Endometrium (tissue), 2 donors: ENCODE results near the gene SBF1.

ENCODE experiments used
- FAIRE-seq: peaks from 2 replicates; lab custom pipeline; 2012; peaks lifted over from hg19 to GRCh38; lab: Jason Lieb, UNC
- donor health status: control.
- donor health status: control.

SBF1 gene

DNA sequence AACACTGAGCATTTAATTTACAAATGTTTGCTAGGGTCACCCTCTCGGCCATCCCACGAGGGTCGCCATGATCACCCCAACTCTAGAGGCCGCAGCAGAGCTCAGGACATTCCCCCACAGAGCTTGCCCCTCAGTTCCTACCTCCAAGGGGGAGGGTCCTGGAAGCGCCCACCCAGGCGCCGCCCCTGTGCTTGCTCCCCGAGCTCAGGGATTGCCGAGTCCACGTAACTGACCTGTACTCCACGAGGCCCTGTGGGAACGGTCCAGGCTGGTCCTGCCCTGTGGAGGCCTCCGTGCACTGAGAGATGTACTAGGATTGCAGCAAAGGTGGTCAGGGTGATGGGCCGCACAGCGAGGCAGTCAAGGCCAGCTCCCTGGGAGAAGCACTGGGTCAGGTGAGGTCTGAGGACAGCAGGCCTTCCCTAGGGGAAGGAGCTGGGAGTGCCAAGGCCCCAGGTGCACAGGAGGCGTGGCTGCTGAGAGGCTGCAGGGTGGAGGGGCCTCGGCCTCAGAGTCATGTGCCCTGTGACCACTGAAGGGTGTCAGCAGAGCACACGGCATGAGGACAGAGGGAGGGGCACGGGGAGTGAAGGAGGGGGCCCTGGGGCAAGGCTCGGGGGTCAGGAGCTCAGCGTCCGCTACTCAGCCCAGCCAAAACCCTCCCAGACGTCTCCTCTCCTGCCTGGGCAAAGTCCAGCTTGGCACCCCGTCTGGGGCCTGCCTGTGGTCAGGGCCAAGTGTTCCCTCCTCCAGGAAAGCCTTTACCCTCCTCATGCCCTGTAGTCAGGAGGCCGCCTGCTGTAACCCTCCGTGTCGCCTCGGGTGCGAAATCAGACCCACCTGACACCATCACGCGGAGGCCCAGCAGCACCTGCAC is 9.4 kb upstream of the SBF1 start:
- FAIRE-seq, result no peak

DNA sequence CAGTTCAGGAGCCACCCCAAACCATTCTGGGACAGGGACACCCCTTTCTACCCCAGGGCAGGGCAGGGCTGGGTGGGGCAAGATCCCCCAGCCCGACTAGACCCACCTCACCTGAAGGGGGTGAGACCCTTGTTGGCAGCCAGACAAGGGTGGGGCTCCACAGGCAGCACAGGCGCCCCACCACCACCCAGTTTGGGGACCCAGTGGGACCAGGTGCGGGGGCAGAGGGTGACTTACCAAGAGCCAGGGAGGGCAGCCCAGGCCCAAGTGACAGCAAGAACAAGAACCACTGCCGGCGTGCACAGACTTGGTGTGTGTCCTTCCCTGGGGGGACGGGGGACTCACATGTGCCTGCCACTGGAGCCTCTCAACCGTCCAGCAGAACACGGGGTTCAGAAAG is 8.7 kb upstream of the SBF1 start:
- FAIRE-seq, result no peak

- FAIRE-seq, result no peak
These were observed 8.3 kb upstream of the SBF1 start for GRCh38 chr22:50483106-50483505.

DNA sequence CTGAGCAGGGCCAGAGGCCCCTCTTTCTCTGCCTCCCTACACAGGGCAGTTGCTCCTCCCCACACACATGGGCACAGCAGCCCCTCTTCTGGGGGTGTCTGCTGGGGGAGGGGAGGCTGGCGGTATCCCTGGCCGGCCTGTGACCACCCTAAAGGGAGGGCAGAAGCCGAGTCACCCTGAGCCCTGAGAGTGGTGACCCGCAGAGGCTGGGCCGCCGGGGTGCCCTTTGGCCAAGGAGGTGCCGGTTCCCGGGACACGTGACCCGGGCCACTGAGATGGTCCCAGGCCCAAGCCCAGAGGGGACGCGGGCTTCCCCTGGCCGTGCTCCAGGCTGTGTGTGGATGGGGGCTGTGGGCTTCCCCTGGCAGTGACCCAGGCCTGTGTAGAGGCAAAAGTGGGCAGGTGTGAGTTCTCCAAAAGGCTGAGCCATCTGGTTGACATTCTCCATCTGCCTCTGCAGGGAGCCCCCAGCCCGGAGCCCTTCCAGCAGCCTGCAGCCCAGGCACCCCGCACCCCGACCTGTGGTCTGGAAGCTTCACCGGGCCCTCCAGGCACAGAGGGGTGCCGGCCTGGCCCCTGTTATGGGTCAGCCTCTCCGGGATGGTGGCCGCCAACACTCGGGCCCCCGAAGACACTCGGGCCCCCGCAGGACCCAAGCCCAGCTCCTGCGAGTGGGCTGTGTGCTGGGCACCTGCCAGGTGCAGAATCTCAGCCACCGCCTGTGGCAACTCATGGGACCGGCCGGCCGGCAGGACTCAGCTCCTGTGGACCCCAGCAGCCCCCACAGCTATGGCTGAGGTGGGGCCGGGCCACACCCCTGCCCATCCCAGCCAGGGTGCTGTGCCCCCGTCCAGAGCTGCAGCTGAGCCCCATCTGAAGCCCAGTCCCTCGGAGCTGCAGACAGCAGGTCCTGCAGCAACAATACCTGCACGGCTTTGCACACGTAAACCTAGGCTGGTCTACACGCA is 7.6 kb upstream of the SBF1 start:
- FAIRE-seq, result no peak

DNA sequence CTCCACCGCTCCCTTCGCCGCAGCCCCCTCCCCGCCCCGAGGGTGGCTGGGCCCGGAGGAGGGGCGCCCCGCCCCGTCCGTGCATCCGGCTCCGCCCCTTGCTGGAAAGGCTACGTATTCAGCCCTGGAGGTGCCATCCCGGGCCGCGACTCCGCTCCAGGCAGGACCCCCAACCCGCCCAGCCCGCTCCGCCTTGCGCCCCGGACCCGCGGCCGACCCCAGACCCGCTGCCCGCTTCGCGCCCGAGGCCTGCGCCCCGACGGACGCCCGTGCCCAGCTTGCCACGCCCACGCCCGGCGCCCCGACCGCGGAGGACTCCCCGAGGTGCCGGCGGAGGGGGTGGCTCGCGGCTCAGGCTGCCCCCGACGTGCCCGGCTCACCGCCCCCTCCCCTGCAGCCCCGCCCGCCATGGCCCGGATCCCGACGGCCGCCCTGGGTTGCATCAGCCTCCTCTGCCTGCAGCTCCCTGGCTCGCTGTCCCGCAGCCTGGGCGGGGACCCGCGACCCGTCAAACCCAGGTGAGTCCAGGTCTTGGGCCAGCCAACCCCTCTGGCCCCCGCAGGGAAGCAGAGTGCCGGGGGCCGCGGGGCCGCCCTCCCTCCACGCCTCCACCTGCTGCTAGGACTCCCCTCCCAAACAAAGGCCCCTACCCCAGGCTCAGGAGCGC is 6.7 kb upstream of the SBF1 start, which contains the start of gene ADM2:
Gene ADM2 (plus strand): TSS at position 104 of the 667 bp plus-strand sequence. CDS start 305 bp downstream, at position 409.
- FAIRE-seq, result no peak

- no peak for FAIRE-seq
These were observed 6.2 kb upstream of the SBF1 start for GRCh38 chr22:50481045-50481439.

- no peak for FAIRE-seq
These were observed 4.9 kb upstream of the SBF1 start for GRCh38 chr22:50479721-50480120.

- no peak for FAIRE-seq
These were observed 3.1 kb upstream of the SBF1 start for GRCh38 chr22:50477923-50478322.

DNA sequence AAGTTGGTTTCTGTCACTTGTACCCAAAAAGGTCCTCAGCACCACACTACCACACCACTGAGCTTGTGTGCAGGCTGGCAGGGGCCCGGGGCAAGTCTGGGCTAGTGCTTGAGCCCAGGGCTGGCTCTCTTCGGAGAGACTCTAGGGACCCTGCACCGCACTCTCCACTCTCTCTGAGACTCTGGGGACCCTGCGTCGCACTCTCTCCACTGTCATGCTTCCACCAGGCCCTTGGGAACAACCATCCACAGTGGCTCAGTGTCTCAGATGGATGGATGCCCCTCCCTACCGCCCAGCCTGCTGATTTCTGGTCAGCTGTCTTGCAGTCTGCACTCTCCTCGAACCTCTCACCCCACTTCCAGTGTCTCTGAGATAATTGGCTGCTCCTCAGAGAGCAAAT is 2.0 kb upstream of the SBF1 start:
- no peak for FAIRE-seq

DNA sequence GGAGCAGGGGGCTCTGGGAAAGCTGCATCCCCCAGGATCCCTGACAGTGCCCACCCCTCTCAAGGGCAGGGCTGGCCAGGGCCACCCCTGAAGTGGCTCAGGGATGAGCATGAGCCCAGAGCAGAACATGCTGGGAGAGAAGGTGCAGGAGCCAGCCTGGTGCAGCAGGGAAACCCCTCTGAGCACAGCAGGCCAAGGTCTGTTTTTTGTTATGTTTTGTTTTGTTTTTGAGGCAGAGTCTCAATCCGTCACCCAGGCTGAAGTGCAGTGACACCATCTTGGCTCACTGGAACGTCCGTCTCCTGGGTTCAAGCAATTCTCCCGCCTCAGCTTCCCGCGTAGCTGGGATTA is 792 bp upstream of the SBF1 start:
- FAIRE-seq, result no peak

DNA sequence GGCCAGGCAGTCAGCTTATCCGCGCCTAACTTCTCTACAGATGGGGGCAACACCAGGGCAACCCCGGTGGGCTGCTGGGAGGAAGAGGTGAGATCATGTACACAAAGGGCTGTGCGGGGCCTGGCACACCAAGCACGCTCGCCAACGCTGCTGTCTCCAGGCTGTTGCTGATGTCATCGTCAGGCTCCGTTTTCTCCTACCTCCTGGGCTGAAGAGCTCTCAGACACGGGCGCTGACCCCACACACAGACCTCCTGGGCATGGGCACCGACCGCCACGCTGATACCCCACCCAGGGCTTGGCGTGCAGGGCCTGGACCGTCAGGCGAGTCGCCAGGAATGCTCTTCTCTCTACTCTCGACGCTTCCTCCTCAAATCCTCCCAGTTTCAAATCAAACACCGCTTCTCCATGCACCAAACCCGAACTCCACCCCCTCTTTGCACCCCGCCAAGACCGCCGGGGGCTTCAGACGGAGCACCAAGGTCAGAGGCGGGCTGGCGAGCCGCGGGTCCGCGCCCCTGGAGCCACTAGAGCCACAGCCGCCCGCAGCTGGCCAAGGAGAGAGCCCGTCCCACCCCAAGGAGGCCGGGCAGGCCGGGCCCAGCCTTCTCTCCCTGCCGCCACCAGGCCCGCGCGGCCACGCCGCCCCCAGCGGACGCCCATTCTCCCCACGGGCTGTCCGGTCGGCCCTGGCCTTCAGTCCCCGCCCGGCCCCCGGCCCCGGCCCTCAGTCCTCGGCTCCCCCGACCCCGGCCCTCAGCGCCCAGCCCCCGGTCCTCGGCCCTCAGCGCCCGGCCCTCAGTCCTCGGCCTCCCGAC is 772 bp downstream of the SBF1 start:
- FAIRE-seq, result no peak

DNA sequence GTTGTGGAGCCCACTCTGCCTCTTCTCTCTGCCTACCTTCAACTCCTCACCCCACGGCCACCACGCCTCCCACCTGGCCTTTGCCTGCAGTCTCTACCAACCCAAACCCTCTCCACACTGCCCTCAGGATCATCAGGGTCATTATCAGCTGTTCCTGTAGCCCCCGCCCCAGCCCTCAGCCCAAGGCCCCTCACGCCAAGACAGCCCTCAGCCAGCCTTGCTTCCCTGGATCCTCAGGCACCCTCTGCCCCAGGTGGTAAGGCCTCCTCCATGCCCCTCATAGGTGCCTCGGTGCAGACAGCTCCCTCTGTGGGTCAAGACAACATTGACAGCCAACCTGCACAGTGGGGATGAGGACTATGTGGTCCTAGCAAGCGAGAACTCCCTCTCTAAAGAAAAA is 1.7 kb downstream of the SBF1 start:
- no peak for FAIRE-seq

DNA sequence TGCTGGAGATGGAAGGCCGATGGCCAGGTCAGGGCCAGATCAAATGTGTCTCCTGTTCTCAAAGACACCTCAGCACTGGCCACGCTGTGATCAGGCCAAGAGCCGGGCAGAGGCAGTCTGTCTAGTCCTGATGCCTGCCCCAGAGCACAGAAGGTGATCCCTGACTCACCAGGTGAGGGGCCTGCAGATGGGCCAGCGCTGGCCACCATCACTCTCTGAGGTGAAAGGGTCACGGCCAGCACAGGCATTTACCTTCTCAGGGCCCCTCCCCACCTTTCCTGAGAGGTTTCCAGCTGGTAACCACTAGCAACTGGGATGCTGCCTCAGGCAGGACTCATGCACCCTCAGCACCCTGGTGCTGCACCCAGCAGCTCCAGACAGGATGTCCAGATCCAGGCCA is 2.9 kb downstream of the SBF1 start:
- FAIRE-seq, result no peak

DNA sequence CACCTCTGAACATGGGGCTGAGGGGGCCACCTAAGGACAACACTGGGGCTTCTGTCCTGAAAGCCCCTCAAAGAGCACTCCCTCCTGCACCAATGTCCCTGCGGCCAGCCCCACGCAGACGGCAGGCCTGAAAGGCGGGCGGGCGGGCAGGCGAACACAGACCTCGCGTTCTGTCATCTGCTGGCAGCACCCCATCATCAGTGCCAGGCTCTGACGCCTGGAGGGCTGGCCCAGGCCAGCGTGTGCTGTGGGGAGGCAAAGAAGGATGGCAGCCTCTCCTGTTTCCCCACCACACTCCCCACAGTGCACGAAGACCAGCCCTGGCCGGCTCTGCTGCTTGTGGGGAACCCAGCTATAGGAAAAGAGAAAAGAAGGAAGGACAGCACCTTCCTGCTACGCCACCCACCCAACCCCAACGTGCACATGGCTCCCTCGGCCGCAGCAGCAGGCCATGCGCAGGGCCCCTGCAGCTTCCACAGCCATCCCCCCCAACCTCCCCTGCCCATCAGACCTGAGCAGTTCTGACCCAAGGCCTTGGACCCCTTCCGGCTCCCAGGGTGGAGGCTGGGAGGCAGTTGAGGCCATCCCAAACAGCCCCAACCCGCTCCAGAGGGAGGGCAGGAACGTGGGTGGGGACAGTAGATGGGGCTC is 3.5 kb downstream of the SBF1 start:
- FAIRE-seq, result no peak

- no peak for FAIRE-seq
These were observed 4.3 kb downstream of the SBF1 start for GRCh38 chr22:50470491-50470890.

DNA sequence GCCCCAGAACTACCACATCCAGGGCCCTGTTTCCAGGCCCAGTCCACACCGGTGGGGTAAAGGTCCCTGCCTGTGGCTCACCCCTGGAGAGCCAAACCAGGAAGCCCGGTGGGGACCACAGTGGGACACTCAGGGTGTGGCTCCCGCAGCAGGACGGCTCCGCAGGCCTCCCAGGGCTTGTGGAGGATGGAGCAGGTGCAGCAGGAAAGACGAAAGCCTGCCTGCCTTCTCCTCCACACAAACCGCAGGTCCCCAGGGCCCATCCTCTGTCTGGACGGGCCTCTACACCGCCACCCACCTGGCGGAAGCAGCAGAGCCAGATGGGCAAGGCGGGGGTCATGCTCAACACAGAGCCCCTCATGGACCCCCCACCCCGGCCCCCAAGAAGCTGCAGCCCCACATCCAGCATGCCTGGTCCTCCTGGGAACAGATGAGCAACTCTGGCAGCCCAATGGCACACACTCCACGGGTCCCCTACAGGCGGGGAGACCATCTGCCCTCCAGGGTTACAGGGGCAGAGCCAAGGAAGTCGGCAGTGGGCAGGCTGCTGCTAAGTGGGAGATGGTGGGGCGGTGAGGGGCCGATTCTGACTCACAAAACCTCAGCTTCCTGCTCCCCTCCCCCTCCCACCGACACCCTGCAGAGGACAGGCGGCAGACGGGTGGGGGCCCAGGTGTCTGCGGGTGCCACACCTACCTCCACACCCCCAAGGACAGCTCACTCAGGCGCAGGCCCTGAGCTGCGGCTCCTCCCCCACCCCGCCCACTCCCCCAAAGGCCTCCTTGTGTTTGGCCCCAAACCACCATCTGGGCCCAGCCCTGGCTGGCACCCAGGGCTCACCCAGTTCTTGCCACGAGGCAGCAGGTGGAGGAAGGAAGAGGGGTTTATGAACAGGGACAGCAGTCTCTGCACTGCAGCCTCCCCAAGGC is 5.2 kb downstream of the SBF1 start:
- FAIRE-seq, result no peak

- FAIRE-seq, result no peak
These were observed 6.2 kb downstream of the SBF1 start for GRCh38 chr22:50468626-50469025.

DNA sequence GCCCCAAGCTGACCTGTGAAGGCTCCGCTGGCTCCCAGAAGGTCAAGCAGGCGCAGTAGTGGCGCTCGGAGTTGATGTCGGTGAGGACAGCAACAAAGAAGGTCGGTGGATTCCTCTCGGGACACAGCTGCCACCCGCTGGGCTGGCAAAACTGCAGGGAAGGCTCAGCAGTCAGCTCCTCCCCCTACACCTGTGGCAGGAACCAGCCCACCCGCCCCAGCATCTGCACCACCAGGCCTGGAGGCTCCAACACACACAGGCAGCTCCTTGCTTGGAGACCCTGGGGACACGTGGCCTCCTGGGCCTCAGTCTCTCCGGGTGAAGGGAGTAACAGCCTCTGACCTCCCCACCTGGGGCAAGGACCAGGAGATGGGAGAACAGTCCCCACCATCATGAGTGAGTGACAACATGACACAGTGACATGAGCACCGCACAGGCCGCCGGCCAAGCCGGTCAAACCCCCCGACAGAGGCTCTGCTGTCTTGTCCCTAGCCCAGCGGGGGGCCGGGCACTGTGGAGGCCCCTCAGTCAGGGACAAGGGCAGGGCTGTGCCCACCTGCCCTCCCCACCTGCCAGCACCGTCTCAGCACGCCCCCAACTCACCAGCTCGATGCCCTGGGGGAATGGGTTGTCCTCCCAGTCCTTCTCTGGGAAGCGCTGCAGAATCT is 6.9 kb downstream of the SBF1 start:
- FAIRE-seq, result no peak

- no peak for FAIRE-seq
These were observed 7.5 kb downstream of the SBF1 start for GRCh38 chr22:50467341-50467740.
